ENCODE data around the gene BARX2. TPM values are rescaled to one million over a fixed set of nuclear protein-coding genes. Genes with fewer than 3 reads are reported as not detected.
A peak's percentile ranks its signal among the peaks of the same experiment; 100 is the strongest.

BARX2 gene
- total RNA-seq, 1 donor from 2014 or later = 0.40 TPM

DNA sequence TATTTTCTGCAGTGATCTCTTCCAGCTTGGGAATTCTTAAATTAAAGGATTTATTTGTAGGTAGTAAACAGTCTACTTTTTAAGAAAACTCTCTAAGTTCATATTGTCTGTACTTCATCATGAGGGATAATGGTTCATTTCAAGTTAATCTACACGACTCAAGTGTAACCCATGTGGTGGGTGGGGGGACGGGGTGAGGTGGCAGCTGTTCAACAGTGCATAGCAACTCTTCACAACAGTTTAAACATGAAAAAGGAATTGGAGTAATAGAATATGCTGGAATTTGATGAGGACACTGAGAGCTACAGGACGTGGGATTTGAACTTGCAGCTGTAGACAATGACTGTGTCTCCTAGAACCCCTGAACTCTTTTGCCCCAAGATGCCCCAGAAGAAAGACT lies 20.8 kb downstream of the BARX2 start:
- TF ChIP-seq, protein P1, sequence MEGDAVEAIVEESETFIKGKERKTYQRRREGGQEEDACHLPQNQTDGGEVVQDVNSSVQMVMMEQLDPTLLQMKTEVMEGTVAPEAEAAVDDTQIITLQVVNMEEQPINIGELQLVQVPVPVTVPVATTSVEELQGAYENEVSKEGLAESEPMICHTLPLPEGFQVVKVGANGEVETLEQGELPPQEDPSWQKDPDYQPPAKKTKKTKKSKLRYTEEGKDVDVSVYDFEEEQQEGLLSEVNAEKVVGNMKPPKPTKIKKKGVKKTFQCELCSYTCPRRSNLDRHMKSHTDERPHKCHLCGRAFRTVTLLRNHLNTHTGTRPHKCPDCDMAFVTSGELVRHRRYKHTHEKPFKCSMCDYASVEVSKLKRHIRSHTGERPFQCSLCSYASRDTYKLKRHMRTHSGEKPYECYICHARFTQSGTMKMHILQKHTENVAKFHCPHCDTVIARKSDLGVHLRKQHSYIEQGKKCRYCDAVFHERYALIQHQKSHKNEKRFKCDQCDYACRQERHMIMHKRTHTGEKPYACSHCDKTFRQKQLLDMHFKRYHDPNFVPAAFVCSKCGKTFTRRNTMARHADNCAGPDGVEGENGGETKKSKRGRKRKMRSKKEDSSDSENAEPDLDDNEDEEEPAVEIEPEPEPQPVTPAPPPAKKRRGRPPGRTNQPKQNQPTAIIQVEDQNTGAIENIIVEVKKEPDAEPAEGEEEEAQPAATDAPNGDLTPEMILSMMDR (conservative IDR thresholded peaks at IDR 0.05; ENCODE audit: low read depth, low read length) = no peak
- DNase-seq (ENCODE audit: low read depth) = no peak

GRCh38 chr11:129402206-129403171 lies 26.8 kb downstream of the BARX2 start:
- TF ChIP-seq, protein P1 (conservative IDR thresholded peaks at IDR 0.05; ENCODE audit: low read depth, low read length) = no peak
- no peak overlapping the region for H3K4me3 ChIP-seq (ENCODE audit: low read depth, low read length)
- no peak for DNase-seq (ENCODE audit: low read depth)

More for the DNA sequence above, 20.8 kb downstream of the BARX2 start:
- H3K4me3 ChIP-seq (ENCODE audit: low read depth, low read length) = no peak overlapping the region

DNA sequence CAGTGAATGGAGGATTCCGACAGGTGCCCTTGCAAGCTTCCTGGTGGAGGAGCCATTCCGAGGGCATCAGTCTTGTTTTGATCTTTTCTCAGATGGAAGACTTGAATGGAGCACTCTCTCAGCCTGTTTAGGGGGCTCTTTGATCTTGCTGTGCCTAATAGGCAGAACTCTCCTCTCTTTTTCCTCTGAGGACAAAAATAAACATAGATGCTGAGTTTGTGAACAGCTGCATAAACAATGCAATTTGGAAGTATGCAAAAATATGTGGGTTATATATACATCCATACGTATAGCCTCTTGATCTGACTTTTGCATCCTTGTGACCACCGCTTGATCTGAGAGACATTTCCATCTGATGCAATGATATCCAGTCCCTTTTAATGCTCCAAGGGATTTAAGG lies 29.1 kb downstream of the BARX2 start:
- H3K4me3 ChIP-seq (ENCODE audit: low read depth, low read length) = no peak overlapping the region
- TF ChIP-seq, protein P1 (conservative IDR thresholded peaks at IDR 0.05; ENCODE audit: low read depth, low read length) = no peak
- no peak for DNase-seq (ENCODE audit: low read depth)

- TF ChIP-seq, protein P1 (conservative IDR thresholded peaks at IDR 0.05; ENCODE audit: low read depth, low read length) = no peak
- H3K4me3 ChIP-seq (ENCODE audit: low read depth, low read length) = no peak overlapping the region
- no peak for DNase-seq (ENCODE audit: low read depth)
These were observed 33.3 kb downstream of the BARX2 start for GRCh38 chr11:129408865-129409444.

DNA sequence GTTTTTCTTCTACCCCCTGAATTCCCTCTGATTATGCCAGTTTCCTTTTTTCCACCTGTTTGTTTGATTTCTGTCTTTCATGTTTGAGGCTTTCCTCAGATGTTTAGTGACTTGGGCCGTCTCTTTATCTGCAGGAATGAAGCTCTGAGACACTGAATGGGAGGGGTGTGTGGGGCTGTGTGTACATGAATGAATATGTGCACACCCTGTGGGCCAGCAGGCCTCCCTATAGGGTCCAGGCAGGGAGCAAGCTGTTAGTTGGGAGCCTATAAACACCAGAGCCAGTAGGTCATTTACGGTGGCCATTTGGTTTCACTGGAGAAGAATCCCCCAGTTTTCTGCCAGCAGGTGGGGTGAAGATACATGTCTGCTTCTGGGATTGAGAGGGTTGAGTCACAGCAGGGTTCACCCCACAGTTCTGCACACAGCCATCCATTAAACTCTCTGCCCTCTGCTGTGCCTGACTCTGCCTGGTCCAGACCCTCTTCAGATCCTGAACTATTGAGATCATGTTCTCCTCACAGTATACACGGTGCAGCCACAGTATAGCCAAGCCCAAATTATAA lies 34.8 kb downstream of the BARX2 start:
- no peak overlapping the region for H3K4me3 ChIP-seq (ENCODE audit: low read depth, low read length)
- TF ChIP-seq, protein P1 (conservative IDR thresholded peaks at IDR 0.05; ENCODE audit: low read depth, low read length) = peak; percentile 49
- DNase-seq (ENCODE audit: low read depth) = no peak

DNA sequence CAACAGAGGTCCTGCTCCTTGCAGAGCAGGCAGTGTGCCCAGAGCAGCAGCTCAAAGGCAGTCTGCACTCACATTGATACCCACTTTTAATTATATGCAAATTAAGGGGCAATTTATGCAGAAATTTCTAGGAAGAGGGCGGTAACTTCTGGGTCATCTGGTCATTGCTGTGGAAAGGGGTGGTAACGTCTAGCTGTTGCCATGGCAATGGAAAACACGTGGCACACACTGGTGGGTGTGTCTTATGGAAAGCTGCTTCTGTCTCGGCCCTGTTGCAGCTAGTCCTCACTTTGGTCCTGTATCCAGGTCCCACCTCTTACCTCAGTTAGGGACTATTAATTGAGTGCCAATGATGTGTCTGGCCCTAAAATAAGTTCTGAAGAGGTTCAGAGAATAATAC lies 36.8 kb downstream of the BARX2 start:
- TF ChIP-seq, protein P1 (conservative IDR thresholded peaks at IDR 0.05; ENCODE audit: low read depth, low read length) = no peak
- no peak for DNase-seq (ENCODE audit: low read depth)
- no peak overlapping the region for H3K4me3 ChIP-seq (ENCODE audit: low read depth, low read length)

Measured in epithelial cell of proximal tubule (primary cell).